Panc1 (cell line): ENCODE results near the gene UROC1.

ENCODE experiments used
- CTCF ChIP-seq: fragments of 450-650 bp; IDR thresholded peaks from 2 replicates; pipeline ENCODE4 v1.5.1; 2017; ENCODE audit warnings: mild to moderate bottlenecking
- POLR2AphosphoS5 ChIP-seq: IDR thresholded peaks from 2 replicates; pipeline ENCODE4 v1.6.1; 2012; ENCODE audit warnings: mild to moderate bottlenecking, low read depth, low read length, moderate library complexity
- REST ChIP-seq, 2 experiments: IDR thresholded peaks; 2 replicates each; pipeline ENCODE4 v1.6.1; 2011 to 2012; ENCODE audit warnings: low read depth in 2 of 2, control low read depth in 1 of 2, low read length in 1 of 2, mild to moderate bottlenecking in 1 of 2, moderate library complexity in 1 of 2; ENCODE audit not compliant: insufficient read depth in 1 of 2

GRCh38 chr3:126553284-126554084 is 35.9 kb upstream of the UROC1 start:
- TF ChIP-seq CTCF = no peak
- no peak for TF ChIP-seq REST (IDR thresholded peaks at IDR 0.05; ENCODE audit: insufficient read depth in 1 of 2, low read depth in 2 of 2, low read length in 1 of 2)
- no peak for TF ChIP-seq POLR2AphosphoS5
